ENCODE data around the gene TFPI2.
"Not testable (repeated sequence)": the region's sequence is repeated elsewhere in the genome, so short reads cannot be mapped to it uniquely, and the experiment has no call there.

TFPI2 gene

GRCh38 chr7:93921607-93922566, 31.3 kb upstream of the TFPI2 start, which contains the start of gene GNG11:
GNG11 (plus strand) TSS chr7:93921735; CDS start chr7:93922138, 403 bp downstream.
- DNase-seq (no peak), ATAC-seq (ENCODE audit: insufficient read depth, low read depth) (no peak)
- Histone ChIP-seq H3K9me3 (ENCODE audit: insufficient read depth, low read length, severe bottlenecking) (no peaks in the 10 kb centered on the region), H3K27me3 (ENCODE audit: insufficient read depth, low read length, poor library complexity) (no peaks in the 10 kb centered on the region), H3K36me3 (ENCODE audit: insufficient read depth, low read length) (no peaks in the 10 kb centered on the region), H3K4me1 (ENCODE audit: insufficient read depth, low read length) (no peaks in the 10 kb centered on the region), H3K79me2 (ENCODE audit: insufficient read depth, low read length) (no peaks in the 10 kb centered on the region), H3K4me3 (ENCODE audit: low read depth in 1 of 2, low read length in 2 of 2) (no peak within 1 kb of the TSS), H4K20me1 (ENCODE audit: insufficient read depth, low read length) (no peaks in the 10 kb centered on the region), H3K4me2 (ENCODE audit: insufficient read depth, low read length) (no peak within 1 kb of the TSS), H3K9ac (ENCODE audit: low read depth, low read length) (no peak within 1 kb of the TSS), H2AFZ (ENCODE audit: low read depth, low read length) (no peak within 1 kb of the TSS), H3K27ac (ENCODE audit: low read length) (no peak within 1 kb of the TSS)
- TF ChIP-seq EZH2 (IDR thresholded peaks at IDR 0.05; ENCODE audit: borderline replicate concordance, low read depth, low read length, severe bottlenecking), result no peak
- TF ChIP-seq CTCF (IDR thresholded peaks at IDR 0.05; ENCODE audit: borderline replicate concordance, extremely low read depth, low read length, poor library complexity, severe bottlenecking), result no peak

- no peaks in the 10 kb centered on the region for H3K27me3 ChIP-seq (ENCODE audit: insufficient read depth, low read length, poor library complexity)
- no peak overlapping the region for H3K27ac ChIP-seq (ENCODE audit: low read length)
- H4K20me1 ChIP-seq (ENCODE audit: insufficient read depth, low read length), result no peaks in the 10 kb centered on the region
- ATAC-seq (ENCODE audit: insufficient read depth, low read depth), result no peak
- TF ChIP-seq CTCF (IDR thresholded peaks at IDR 0.05; ENCODE audit: borderline replicate concordance, extremely low read depth, low read length, poor library complexity, severe bottlenecking) (no peak), EZH2 (IDR thresholded peaks at IDR 0.05; ENCODE audit: borderline replicate concordance, low read depth, low read length, severe bottlenecking) (no peak)
- H3K79me2 ChIP-seq (ENCODE audit: insufficient read depth, low read length), result no peaks in the 10 kb centered on the region
- no peaks in the 10 kb centered on the region for H3K9me3 ChIP-seq (ENCODE audit: insufficient read depth, low read length, severe bottlenecking)
- no peaks in the 10 kb centered on the region for H3K36me3 ChIP-seq (ENCODE audit: insufficient read depth, low read length)
- no peaks in the 10 kb centered on the region for H3K4me1 ChIP-seq (ENCODE audit: insufficient read depth, low read length)
- H3K4me3 ChIP-seq (ENCODE audit: low read depth in 1 of 2, low read length in 2 of 2), result no peak overlapping the region
- no peak overlapping the region for H3K4me2 ChIP-seq (ENCODE audit: insufficient read depth, low read length)
- no peak for DNase-seq
- H3K9ac ChIP-seq (ENCODE audit: low read depth, low read length), result no peak overlapping the region
- no peak overlapping the region for H2AFZ ChIP-seq (ENCODE audit: low read depth, low read length)
Measured at GRCh38 chr7:93921186-93921585, 30.6 kb upstream of the TFPI2 start.

GRCh38 chr7:93920496-93921182, 30.1 kb upstream of the TFPI2 start:
- no peak for ATAC-seq (ENCODE audit: insufficient read depth, low read depth)
- Histone ChIP-seq H4K20me1 (ENCODE audit: insufficient read depth, low read length) (no peaks in the 10 kb centered on the region), H3K36me3 (ENCODE audit: insufficient read depth, low read length) (no peaks in the 10 kb centered on the region), H3K27me3 (ENCODE audit: insufficient read depth, low read length, poor library complexity) (no peaks in the 10 kb centered on the region), H3K79me2 (ENCODE audit: insufficient read depth, low read length) (no peaks in the 10 kb centered on the region), H3K4me1 (ENCODE audit: insufficient read depth, low read length) (no peaks in the 10 kb centered on the region), H2AFZ (ENCODE audit: low read depth, low read length) (no peak overlapping the region), H3K4me3 (ENCODE audit: low read depth in 1 of 2, low read length in 2 of 2) (no peak overlapping the region), H3K4me2 (ENCODE audit: insufficient read depth, low read length) (no peak overlapping the region), H3K9me3 (ENCODE audit: insufficient read depth, low read length, severe bottlenecking) (no peaks in the 10 kb centered on the region), H3K27ac (ENCODE audit: low read length) (no peak overlapping the region), H3K9ac (ENCODE audit: low read depth, low read length) (no peak overlapping the region)
- DNase-seq, result no peak
- TF ChIP-seq EZH2 (IDR thresholded peaks at IDR 0.05; ENCODE audit: borderline replicate concordance, low read depth, low read length, severe bottlenecking) (no peak), CTCF (IDR thresholded peaks at IDR 0.05; ENCODE audit: borderline replicate concordance, extremely low read depth, low read length, poor library complexity, severe bottlenecking) (no peak)

- H3K79me2 ChIP-seq (ENCODE audit: insufficient read depth, low read length); H2AFZ ChIP-seq (ENCODE audit: low read depth, low read length); H3K4me1 ChIP-seq (ENCODE audit: insufficient read depth, low read length); H3K9ac ChIP-seq (ENCODE audit: low read depth, low read length); H3K27me3 ChIP-seq (ENCODE audit: insufficient read depth, low read length, poor library complexity); H3K4me2 ChIP-seq (ENCODE audit: insufficient read depth, low read length); DNase-seq; H3K9me3 ChIP-seq (ENCODE audit: insufficient read depth, low read length, severe bottlenecking); H4K20me1 ChIP-seq (ENCODE audit: insufficient read depth, low read length); H3K36me3 ChIP-seq (ENCODE audit: insufficient read depth, low read length); ATAC-seq (ENCODE audit: insufficient read depth, low read depth); H3K27ac ChIP-seq (ENCODE audit: low read length); H3K4me3 ChIP-seq (ENCODE audit: low read depth in 1 of 2, low read length in 2 of 2): not testable (repeated sequence)
Measured at GRCh38 chr7:93916315-93916714, 25.8 kb upstream of the TFPI2 start.

GRCh38 chr7:93915888-93916287, 25.3 kb upstream of the TFPI2 start:
- H4K20me1 ChIP-seq (ENCODE audit: insufficient read depth, low read length); H2AFZ ChIP-seq (ENCODE audit: low read depth, low read length); ATAC-seq (ENCODE audit: insufficient read depth, low read depth); H3K27me3 ChIP-seq (ENCODE audit: insufficient read depth, low read length, poor library complexity); H3K79me2 ChIP-seq (ENCODE audit: insufficient read depth, low read length); DNase-seq; H3K4me2 ChIP-seq (ENCODE audit: insufficient read depth, low read length); H3K27ac ChIP-seq (ENCODE audit: low read length); H3K9me3 ChIP-seq (ENCODE audit: insufficient read depth, low read length, severe bottlenecking); H3K36me3 ChIP-seq (ENCODE audit: insufficient read depth, low read length); H3K9ac ChIP-seq (ENCODE audit: low read depth, low read length); H3K4me1 ChIP-seq (ENCODE audit: insufficient read depth, low read length); H3K4me3 ChIP-seq (ENCODE audit: low read depth in 1 of 2, low read length in 2 of 2): not testable (repeated sequence)

Measured in DND-41 (cell line).